Activated CD4-positive, alpha-beta T cell treated with anti-CD3 and anti-CD28 coated beads, Interleukin-2, Interleukin-4, amounts not matched to agents 100 ng/mL and 50 ng/mL, durations not matched to agents 16 hours and 8 hours (primary cell): Measurements from ENCODE around the gene BCL2.
A peak's percentile ranks its signal among the peaks of the same experiment; 100 is the strongest.

Experiments
- DNase-seq: peaks from one replicate; pipeline ENCODE4 v3.0.0-alpha.2; 2020; ENCODE audit warnings: low spot score

BCL2 gene

GRCh38 chr18:63180971-63181376 lies 138.6 kb downstream of the BCL2 start:
- peak; percentile 90 for DNase-seq

- DNase-seq: no peak
These were observed 139.2 kb downstream of the BCL2 start for GRCh38 chr18:63180321-63180720.

GRCh38 chr18:63179422-63179821 lies 140.1 kb downstream of the BCL2 start:
- DNase-seq: no peak

GRCh38 chr18:63178971-63179370 lies 140.6 kb downstream of the BCL2 start:
- no peak for DNase-seq

GRCh38 chr18:63177919-63178821 lies 141.4 kb downstream of the BCL2 start:
- DNase-seq: no peak

GRCh38 chr18:63177259-63177658 lies 142.3 kb downstream of the BCL2 start:
- DNase-seq: no peak

- no peak for DNase-seq
These were observed 144.3 kb downstream of the BCL2 start for GRCh38 chr18:63175264-63175663.

- DNase-seq: no peak
These were observed 145.6 kb downstream of the BCL2 start for GRCh38 chr18:63173983-63174382.

- no peak for DNase-seq
These were observed 149.7 kb downstream of the BCL2 start for GRCh38 chr18:63169853-63170252.

- DNase-seq: no peak
These were observed 151.3 kb downstream of the BCL2 start for GRCh38 chr18:63168287-63168686.

GRCh38 chr18:63166142-63166541 lies 153.4 kb downstream of the BCL2 start:
- DNase-seq: no peak

- DNase-seq: no peak
These were observed 155.2 kb downstream of the BCL2 start for GRCh38 chr18:63164396-63164795.

GRCh38 chr18:63162271-63163014 lies 157.1 kb downstream of the BCL2 start:
- DNase-seq: no peak

GRCh38 chr18:63161761-63162195 lies 157.8 kb downstream of the BCL2 start:
- peak; percentile 95 for DNase-seq

- DNase-seq: peak; percentile 91
These were observed 158.4 kb downstream of the BCL2 start for GRCh38 chr18:63161032-63161760.

GRCh38 chr18:63160172-63160995 lies 159.2 kb downstream of the BCL2 start:
- no peak for DNase-seq

GRCh38 chr18:63159590-63159989 lies 160.0 kb downstream of the BCL2 start:
- DNase-seq: no peak

- peak; percentile 84 for DNase-seq
These were observed 160.8 kb downstream of the BCL2 start for GRCh38 chr18:63158676-63159291.

- no peak for DNase-seq
These were observed 161.4 kb downstream of the BCL2 start for GRCh38 chr18:63158012-63158631.

- no peak for DNase-seq
These were observed 162.1 kb downstream of the BCL2 start for GRCh38 chr18:63157293-63158011.
